Bone marrow (tissue), 2 donors: ENCODE results near the gene SERTM2.
"Not testable (repeated sequence)": the region's sequence is repeated elsewhere in the genome, so short reads cannot be mapped to it uniquely, and the experiment has no call there.

Experiments used
- DNase-seq, 2 donors: peaks; one replicate each; lab custom pipeline; 2025; lab: John Stamatoyannopoulos, UW

SERTM2 gene

GRCh38 chrX:111511477-111511876 is at the start of gene SERTM2:
TSS of gene SERTM2 (plus strand) at chrX:111511645. CDS start at chrX:111518858, 7,213 bp downstream.
- peak in 1 of 2 donors; percentile 0 for DNase-seq

- DNase-seq, result no peak
Measured at GRCh38 chrX:111465669-111466068, 45.8 kb upstream of the SERTM2 start.

- no peak for DNase-seq
Measured at GRCh38 chrX:111467896-111468295, 43.5 kb upstream of the SERTM2 start.

- no peak for DNase-seq
Measured at GRCh38 chrX:111470681-111471403, 40.6 kb upstream of the SERTM2 start.

- DNase-seq, result no peak
Measured at GRCh38 chrX:111481896-111482295, 29.5 kb upstream of the SERTM2 start.

GRCh38 chrX:111483135-111483534 is 28.3 kb upstream of the SERTM2 start:
- DNase-seq, result no peak

- no peak for DNase-seq
Measured at GRCh38 chrX:111483881-111484280, 27.6 kb upstream of the SERTM2 start.

GRCh38 chrX:111490688-111491087 is 20.8 kb upstream of the SERTM2 start:
- no peak for DNase-seq

GRCh38 chrX:111492085-111492484 is 19.4 kb upstream of the SERTM2 start:
- no peak for DNase-seq

GRCh38 chrX:111498538-111499103 is 12.8 kb upstream of the SERTM2 start:
- DNase-seq, result no peak

GRCh38 chrX:111503485-111503993 is 7.9 kb upstream of the SERTM2 start:
- DNase-seq, result no peak

GRCh38 chrX:111504941-111505340 is 6.5 kb upstream of the SERTM2 start:
- no peak for DNase-seq

- DNase-seq, result no peak
Measured at GRCh38 chrX:111505783-111506182, 5.7 kb upstream of the SERTM2 start.

GRCh38 chrX:111506826-111507225 is 4.6 kb upstream of the SERTM2 start:
- DNase-seq, result no peak

GRCh38 chrX:111507933-111508332 is 3.5 kb upstream of the SERTM2 start:
- DNase-seq, result no peak

GRCh38 chrX:111515298-111515697 is 3.9 kb downstream of the SERTM2 start:
- no peak for DNase-seq

- no peak for DNase-seq
Measured at GRCh38 chrX:111518667-111519066, 7.2 kb downstream of the SERTM2 start.

GRCh38 chrX:111519215-111519614 is 7.8 kb downstream of the SERTM2 start:
- no peak for DNase-seq

GRCh38 chrX:111520506-111520905 is 9.1 kb downstream of the SERTM2 start:
- no peak for DNase-seq

- no peak for DNase-seq
Measured at GRCh38 chrX:111521169-111521568, 9.7 kb downstream of the SERTM2 start.

- no peak for DNase-seq
Measured at GRCh38 chrX:111543212-111543741, 31.8 kb downstream of the SERTM2 start.

GRCh38 chrX:111549235-111549634 is 37.8 kb downstream of the SERTM2 start:
- not testable (repeated sequence) for DNase-seq

GRCh38 chrX:111555406-111555958 is 44.0 kb downstream of the SERTM2 start:
- DNase-seq, result no peak
